ENCODE data around the gene CROCC2. TPM values are rescaled to one million over a fixed set of nuclear protein-coding genes. Genes with fewer than 3 reads are reported as not detected.

The CROCC2 gene
- total RNA-seq, 1 donor from 2014 or later: not detected

GRCh38 chr2:240992572-240993291 is 86.6 kb downstream of the CROCC2 start:
- DNase-seq (ENCODE audit: low read depth): no peak
- no peaks in the 10 kb centered on the region for H3K36me3 ChIP-seq (ENCODE audit: control insufficient read depth, insufficient read depth, low read length)
- TF ChIP-seq CTCF (IDR thresholded peaks at IDR 0.05; ENCODE audit: insufficient read depth, low read length, poor library complexity, severe bottlenecking): no peak
- H3K27me3 ChIP-seq (ENCODE audit: control insufficient read depth, insufficient read depth, low read length): no peaks in the 10 kb centered on the region
- no peak overlapping the region for H3K4me3 ChIP-seq (ENCODE audit: low read depth, low read length)

- no peaks in the 10 kb centered on the region for H3K27me3 ChIP-seq (ENCODE audit: control insufficient read depth, insufficient read depth, low read length)
- H3K4me3 ChIP-seq (ENCODE audit: low read depth, low read length): no peak overlapping the region
- DNase-seq (ENCODE audit: low read depth): no peak
- H3K36me3 ChIP-seq (ENCODE audit: control insufficient read depth, insufficient read depth, low read length): no peaks in the 10 kb centered on the region
- TF ChIP-seq CTCF (IDR thresholded peaks at IDR 0.05; ENCODE audit: insufficient read depth, low read length, poor library complexity, severe bottlenecking): no peak
Observed at GRCh38 chr2:240993446-240994170, 87.5 kb downstream of the CROCC2 start.

DNA sequence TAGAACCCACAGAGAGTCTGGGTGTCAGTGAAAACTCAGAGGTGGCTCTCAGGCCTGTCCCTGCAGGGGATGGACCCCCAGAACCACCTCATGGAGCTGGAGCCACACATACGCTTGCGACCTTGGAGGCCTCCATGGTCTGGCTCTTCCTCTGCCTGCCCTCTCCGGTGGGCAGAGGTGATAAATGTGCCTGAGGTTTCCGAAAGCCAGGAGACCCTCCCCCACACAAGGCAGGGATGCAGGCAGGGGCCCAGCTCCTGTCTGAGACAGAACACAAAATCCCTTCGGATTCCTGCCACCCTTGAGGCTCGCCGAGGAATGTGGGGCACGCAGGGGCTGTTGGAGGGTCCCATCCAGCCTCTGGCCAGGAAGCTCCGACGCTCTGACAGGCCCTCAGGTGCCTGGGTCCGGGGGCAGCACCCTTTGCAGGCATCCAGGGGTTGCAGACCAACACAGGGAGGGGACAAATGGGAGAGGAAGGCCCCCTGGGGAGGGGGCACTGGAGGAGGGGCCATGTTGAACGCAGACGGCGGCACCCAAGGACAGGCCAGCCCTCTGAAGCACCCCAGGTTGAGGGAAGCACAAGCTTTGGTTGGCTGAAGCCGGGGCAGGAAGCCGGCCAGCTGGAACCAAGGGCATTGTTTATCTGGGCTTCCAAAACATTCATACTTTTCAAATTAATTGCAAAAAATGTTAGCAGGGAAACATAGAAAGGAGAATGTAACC is 88.2 kb downstream of the CROCC2 start:
- Histone ChIP-seq H3K36me3 (ENCODE audit: control insufficient read depth, insufficient read depth, low read length) (no peaks in the 10 kb centered on the region), H3K4me3 (ENCODE audit: low read depth, low read length) (no peak overlapping the region), H3K27me3 (ENCODE audit: control insufficient read depth, insufficient read depth, low read length) (no peaks in the 10 kb centered on the region)
- no peak for DNase-seq (ENCODE audit: low read depth)
- TF ChIP-seq CTCF (IDR thresholded peaks at IDR 0.05; ENCODE audit: insufficient read depth, low read length, poor library complexity, severe bottlenecking): no peak

GRCh38 chr2:240995041-240996021 is 89.2 kb downstream of the CROCC2 start:
- DNase-seq (ENCODE audit: low read depth): no peak
- H3K36me3 ChIP-seq (ENCODE audit: control insufficient read depth, insufficient read depth, low read length): no peaks in the 10 kb centered on the region
- H3K27me3 ChIP-seq (ENCODE audit: control insufficient read depth, insufficient read depth, low read length): no peaks in the 10 kb centered on the region
- no peak overlapping the region for H3K4me3 ChIP-seq (ENCODE audit: low read depth, low read length)
- TF ChIP-seq CTCF (IDR thresholded peaks at IDR 0.05; ENCODE audit: insufficient read depth, low read length, poor library complexity, severe bottlenecking): no peak

DNA sequence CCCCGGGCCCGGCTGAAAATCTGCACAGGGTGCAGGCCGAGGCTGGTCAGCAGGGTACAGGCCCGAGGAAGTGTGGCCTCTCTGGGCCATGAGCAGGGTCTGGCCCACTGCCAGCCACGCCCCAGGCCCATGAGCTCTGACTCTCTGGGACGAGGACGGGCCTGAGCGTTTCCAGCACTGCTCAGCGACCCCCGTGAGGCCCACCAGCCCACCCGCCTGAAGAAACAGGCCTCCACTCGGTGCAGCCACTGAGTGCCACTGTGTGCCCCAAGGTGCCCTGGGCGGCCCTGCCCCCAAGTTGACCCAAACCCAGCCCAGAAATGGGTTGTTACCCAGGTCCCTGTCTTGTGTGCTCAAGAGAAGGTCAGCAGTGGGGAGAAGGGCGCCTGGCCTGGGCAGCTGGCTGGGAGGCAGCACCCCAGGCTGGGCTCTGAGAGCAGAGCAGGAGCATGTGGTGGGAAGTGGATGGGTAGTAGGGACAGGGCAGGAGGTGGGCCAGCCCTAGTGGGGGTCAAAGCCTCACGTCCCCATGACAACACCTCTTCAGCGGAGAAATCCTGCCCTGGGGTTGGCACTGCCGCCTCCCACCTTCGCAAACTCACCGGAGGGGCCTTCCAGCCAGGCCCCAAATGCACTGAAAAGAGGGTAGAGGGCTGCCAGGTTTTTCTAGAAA is 90.2 kb downstream of the CROCC2 start:
- Histone ChIP-seq H3K36me3 (ENCODE audit: control insufficient read depth, insufficient read depth, low read length) (no peaks in the 10 kb centered on the region), H3K27me3 (ENCODE audit: control insufficient read depth, insufficient read depth, low read length) (no peaks in the 10 kb centered on the region), H3K4me3 (ENCODE audit: low read depth, low read length) (no peak overlapping the region)
- no peak for TF ChIP-seq CTCF (IDR thresholded peaks at IDR 0.05; ENCODE audit: insufficient read depth, low read length, poor library complexity, severe bottlenecking)
- DNase-seq (ENCODE audit: low read depth): no peak
